ENCODE results near the gene TPBGL. TPM values are rescaled to one million over a fixed set of nuclear protein-coding genes. Genes with fewer than 3 reads are reported as not detected.

The TPBGL gene
- total RNA-seq, 2 experiments from 2014 or later: 0.14 to 0.28 TPM

- H3K36me3 Mint-ChIP-seq: no peaks in the 10 kb centered on the region
Observed at GRCh38 chr11:75201771-75202170, 38.8 kb upstream of the TPBGL start.

GRCh38 chr11:75202195-75202594 is 38.4 kb upstream of the TPBGL start:
- H3K36me3 Mint-ChIP-seq: no peaks in the 10 kb centered on the region
- H3K4me3 Mint-ChIP-seq: no peak overlapping the region
- H3K27me3 Mint-ChIP-seq: peaks cover 12% of the 10 kb centered on the region
- DNase-seq (no peak), ATAC-seq (ENCODE audit: low read depth) (no peak)
- peak overlapping the region; percentile 4 for H3K27ac Mint-ChIP-seq
- peaks cover 4% of the 10 kb centered on the region for H3K4me1 Mint-ChIP-seq
- POLR2A ChIA-PET: interaction anchor here (6.8 kb wide), 1 partner anchor 60 kb away, joined by 46 read pairs; no protein-coding TSS in a partner anchor
- H3K9me3 Mint-ChIP-seq: no peaks in the 10 kb centered on the region

More at GRCh38 chr11:75201771-75202170, 38.8 kb upstream of the TPBGL start:
- Mint-ChIP-seq H3K9me3 (no peaks in the 10 kb centered on the region), H3K27me3 (peaks cover 7% of the 10 kb centered on the region), H3K4me1 (peaks cover 4% of the 10 kb centered on the region), H3K27ac (no peak overlapping the region), H3K4me3 (no peak overlapping the region)
- ATAC-seq (ENCODE audit: low read depth) (no peak), DNase-seq (no peak)
- POLR2A ChIA-PET: interaction anchor here (6.8 kb wide), 1 partner anchor 59 kb away, joined by 46 read pairs; no protein-coding TSS in a partner anchor

GRCh38 chr11:75203138-75203537 is 37.4 kb upstream of the TPBGL start:
- Mint-ChIP-seq H3K36me3 (no peaks in the 10 kb centered on the region), H3K9me3 (no peaks in the 10 kb centered on the region), H3K4me1 (peaks cover 4% of the 10 kb centered on the region), H3K27ac (no peak overlapping the region), H3K4me3 (no peak overlapping the region), H3K27me3 (peaks cover 12% of the 10 kb centered on the region)
- no peak for DNase-seq
- no peak for ATAC-seq (ENCODE audit: low read depth)
- POLR2A ChIA-PET: interaction anchor here (6.8 kb wide), 1 partner anchor 61 kb away, joined by 46 read pairs; no protein-coding TSS in a partner anchor

- ATAC-seq (ENCODE audit: low read depth): no peak
- no peak for DNase-seq
- POLR2A ChIA-PET: interaction anchor here (6.8 kb wide), 1 partner anchor 61 kb away, joined by 46 read pairs; no protein-coding TSS in a partner anchor
- H3K27me3 Mint-ChIP-seq: peaks cover 11% of the 10 kb centered on the region
- no peak overlapping the region for H3K4me3 Mint-ChIP-seq
- H3K4me1 Mint-ChIP-seq: peaks cover 4% of the 10 kb centered on the region
- H3K36me3 Mint-ChIP-seq: no peaks in the 10 kb centered on the region
- no peaks in the 10 kb centered on the region for H3K9me3 Mint-ChIP-seq
- no peak overlapping the region for H3K27ac Mint-ChIP-seq
Observed at GRCh38 chr11:75203641-75204011, 36.9 kb upstream of the TPBGL start.

- H3K27me3 Mint-ChIP-seq: peaks cover 10% of the 10 kb centered on the region
- no peaks in the 10 kb centered on the region for H3K36me3 Mint-ChIP-seq
- POLR2A ChIA-PET: interaction anchor here (1.1 to 6.8 kb wide), 2 partner anchors 58 to 62 kb away, joined by 3 to 46 read pairs; no protein-coding TSS in a partner anchor
- no peak overlapping the region for H3K27ac Mint-ChIP-seq
- H3K4me1 Mint-ChIP-seq: peaks cover 4% of the 10 kb centered on the region
- DNase-seq: no peak
- no peak for ATAC-seq (ENCODE audit: low read depth)
- no peaks in the 10 kb centered on the region for H3K9me3 Mint-ChIP-seq
- no peak overlapping the region for H3K4me3 Mint-ChIP-seq
Observed at GRCh38 chr11:75204012-75204674, 36.4 kb upstream of the TPBGL start.

GRCh38 chr11:75204685-75205563 is 35.6 kb upstream of the TPBGL start:
- no peaks in the 10 kb centered on the region for H3K9me3 Mint-ChIP-seq
- ATAC-seq (ENCODE audit: low read depth) (peak; percentile 96), DNase-seq (peak; percentile 89)
- H3K36me3 Mint-ChIP-seq: no peaks in the 10 kb centered on the region
- POLR2A ChIA-PET: interaction anchor here (1.1 to 6.8 kb wide), 2 partner anchors 59 to 63 kb away, joined by 3 to 46 read pairs; no protein-coding TSS in a partner anchor
- no peak overlapping the region for H3K4me3 Mint-ChIP-seq
- peaks cover 4% of the 10 kb centered on the region for H3K4me1 Mint-ChIP-seq
- peaks cover 10% of the 10 kb centered on the region for H3K27me3 Mint-ChIP-seq
- H3K27ac Mint-ChIP-seq: no peak overlapping the region

GRCh38 chr11:75205564-75206020 is 35.0 kb upstream of the TPBGL start:
- no peak overlapping the region for H3K4me3 Mint-ChIP-seq
- no peaks in the 10 kb centered on the region for H3K36me3 Mint-ChIP-seq
- no peak overlapping the region for H3K27ac Mint-ChIP-seq
- H3K9me3 Mint-ChIP-seq: no peaks in the 10 kb centered on the region
- DNase-seq: no peak
- no peak for ATAC-seq (ENCODE audit: low read depth)
- H3K27me3 Mint-ChIP-seq: peaks cover 13% of the 10 kb centered on the region
- POLR2A ChIA-PET: interaction anchor here (1.1 to 6.8 kb wide), 2 partner anchors 59 to 63 kb away, joined by 3 to 46 read pairs; no protein-coding TSS in a partner anchor
- H3K4me1 Mint-ChIP-seq: peaks cover 4% of the 10 kb centered on the region

GRCh38 chr11:75208446-75208845 is 32.1 kb upstream of the TPBGL start:
- Mint-ChIP-seq H3K9me3 (no peaks in the 10 kb centered on the region), H3K27ac (no peak overlapping the region), H3K4me1 (peaks cover 4% of the 10 kb centered on the region), H3K36me3 (no peaks in the 10 kb centered on the region), H3K27me3 (peaks cover 13% of the 10 kb centered on the region), H3K4me3 (no peak overlapping the region)
- ATAC-seq (ENCODE audit: low read depth) (no peak), DNase-seq (no peak)
- POLR2A ChIA-PET: interaction anchor here (6.8 kb wide), 1 partner anchor 66 kb away, joined by 46 read pairs; no protein-coding TSS in a partner anchor

GRCh38 chr11:75212411-75212810 is 28.2 kb upstream of the TPBGL start:
- Mint-ChIP-seq H3K36me3 (no peaks in the 10 kb centered on the region), H3K27ac (no peak overlapping the region), H3K4me1 (peaks cover 4% of the 10 kb centered on the region), H3K27me3 (peaks cover 8% of the 10 kb centered on the region), H3K9me3 (no peaks in the 10 kb centered on the region), H3K4me3 (no peak overlapping the region)
- ATAC-seq (ENCODE audit: low read depth) (no peak), DNase-seq (no peak)
- POLR2A ChIA-PET: interaction anchor here (0.5 kb wide), 1 partner anchor 17 kb away, joined by 4 read pairs; no protein-coding TSS in a partner anchor

GRCh38 chr11:75214411-75214821 is 26.2 kb upstream of the TPBGL start:
- POLR2A ChIA-PET: interaction anchor here (0.6 to 1.0 kb wide), 2 partner anchors 34 to 61 kb away, joined by 3 read pairs; no protein-coding TSS in a partner anchor
- Mint-ChIP-seq H3K4me3 (no peak overlapping the region), H3K36me3 (no peaks in the 10 kb centered on the region), H3K27ac (no peak overlapping the region), H3K4me1 (peaks cover 4% of the 10 kb centered on the region), H3K9me3 (no peaks in the 10 kb centered on the region), H3K27me3 (peaks cover 16% of the 10 kb centered on the region)
- ATAC-seq (ENCODE audit: low read depth) (peak; percentile 92), DNase-seq (peak; percentile 81)

GRCh38 chr11:75214843-75215242 is 25.7 kb upstream of the TPBGL start:
- H3K36me3 Mint-ChIP-seq: no peaks in the 10 kb centered on the region
- H3K27ac Mint-ChIP-seq: no peak overlapping the region
- POLR2A ChIA-PET: interaction anchor here (1.0 kb wide), 1 partner anchor 34 kb away, joined by 3 read pairs; no protein-coding TSS in a partner anchor
- H3K4me3 Mint-ChIP-seq: no peak overlapping the region
- ATAC-seq (ENCODE audit: low read depth) (no peak), DNase-seq (no peak)
- peaks cover 4% of the 10 kb centered on the region for H3K4me1 Mint-ChIP-seq
- peaks cover 17% of the 10 kb centered on the region for H3K27me3 Mint-ChIP-seq
- H3K9me3 Mint-ChIP-seq: no peaks in the 10 kb centered on the region

GRCh38 chr11:75219869-75220268 is 20.7 kb upstream of the TPBGL start:
- POLR2A ChIA-PET: no interaction called here
- Mint-ChIP-seq H3K9me3 (no peaks in the 10 kb centered on the region), H3K27ac (no peak overlapping the region), H3K4me1 (no peaks in the 10 kb centered on the region), H3K36me3 (no peaks in the 10 kb centered on the region), H3K27me3 (peaks cover 15% of the 10 kb centered on the region), H3K4me3 (no peak overlapping the region)
- DNase-seq (no peak), ATAC-seq (ENCODE audit: low read depth) (no peak)

GRCh38 chr11:75223954-75224643 is 16.5 kb upstream of the TPBGL start:
- H3K36me3 Mint-ChIP-seq: no peaks in the 10 kb centered on the region
- ATAC-seq (ENCODE audit: low read depth) (no peak), DNase-seq (no peak)
- POLR2A ChIA-PET: no interaction called here
- H3K9me3 Mint-ChIP-seq: no peaks in the 10 kb centered on the region
- no peak overlapping the region for H3K27ac Mint-ChIP-seq
- no peak overlapping the region for H3K4me3 Mint-ChIP-seq
- no peaks in the 10 kb centered on the region for H3K4me1 Mint-ChIP-seq
- H3K27me3 Mint-ChIP-seq: peaks cover 5% of the 10 kb centered on the region

Measured in activated naive CD8-positive, alpha-beta T cell treated with anti-CD3 and anti-CD28 coated beads, Interleukin-2, amount 10 ng/mL, durations not matched to agents 7 days and 5 days (primary cell).